GM12873 (cell line): Measurements from ENCODE around the gene ELMO1.

Experiments
- TF ChIP-seq, protein P1 (sequence below): IDR thresholded peaks from 2 replicates; pipeline ENCODE4 v1.5.1; 2012; ENCODE audit warnings: low read depth, mild to moderate bottlenecking, moderate library complexity, low read length, control low read depth; ENCODE audit not compliant: insufficient read depth; ENCODE audit errors: missing control alignments

Gene ELMO1

DNA sequence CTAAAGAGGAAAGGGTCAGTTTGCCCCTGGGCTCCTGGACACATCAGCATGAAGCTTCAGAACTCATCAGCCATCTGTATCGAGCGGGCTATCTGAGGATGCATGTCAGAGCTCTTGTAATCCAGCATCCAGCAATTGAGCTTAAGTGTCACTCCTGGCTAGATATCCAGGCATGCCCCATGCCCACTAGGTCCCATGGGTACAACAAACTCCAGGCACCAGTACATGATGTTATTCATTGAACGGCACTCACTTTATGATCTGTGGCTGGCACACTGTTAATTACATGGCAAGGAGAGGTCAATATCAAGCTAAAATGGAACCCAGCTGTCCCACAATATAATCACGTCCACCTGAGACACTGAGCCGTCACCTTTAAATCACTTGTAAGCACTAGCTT lies 274.2 kb downstream of the ELMO1 start:
- TF ChIP-seq, protein P1, sequence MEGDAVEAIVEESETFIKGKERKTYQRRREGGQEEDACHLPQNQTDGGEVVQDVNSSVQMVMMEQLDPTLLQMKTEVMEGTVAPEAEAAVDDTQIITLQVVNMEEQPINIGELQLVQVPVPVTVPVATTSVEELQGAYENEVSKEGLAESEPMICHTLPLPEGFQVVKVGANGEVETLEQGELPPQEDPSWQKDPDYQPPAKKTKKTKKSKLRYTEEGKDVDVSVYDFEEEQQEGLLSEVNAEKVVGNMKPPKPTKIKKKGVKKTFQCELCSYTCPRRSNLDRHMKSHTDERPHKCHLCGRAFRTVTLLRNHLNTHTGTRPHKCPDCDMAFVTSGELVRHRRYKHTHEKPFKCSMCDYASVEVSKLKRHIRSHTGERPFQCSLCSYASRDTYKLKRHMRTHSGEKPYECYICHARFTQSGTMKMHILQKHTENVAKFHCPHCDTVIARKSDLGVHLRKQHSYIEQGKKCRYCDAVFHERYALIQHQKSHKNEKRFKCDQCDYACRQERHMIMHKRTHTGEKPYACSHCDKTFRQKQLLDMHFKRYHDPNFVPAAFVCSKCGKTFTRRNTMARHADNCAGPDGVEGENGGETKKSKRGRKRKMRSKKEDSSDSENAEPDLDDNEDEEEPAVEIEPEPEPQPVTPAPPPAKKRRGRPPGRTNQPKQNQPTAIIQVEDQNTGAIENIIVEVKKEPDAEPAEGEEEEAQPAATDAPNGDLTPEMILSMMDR, result no peak

- TF ChIP-seq, protein P1, result no peak
Measured at GRCh38 chr7:37173670-37174069, 275.0 kb downstream of the ELMO1 start.

DNA sequence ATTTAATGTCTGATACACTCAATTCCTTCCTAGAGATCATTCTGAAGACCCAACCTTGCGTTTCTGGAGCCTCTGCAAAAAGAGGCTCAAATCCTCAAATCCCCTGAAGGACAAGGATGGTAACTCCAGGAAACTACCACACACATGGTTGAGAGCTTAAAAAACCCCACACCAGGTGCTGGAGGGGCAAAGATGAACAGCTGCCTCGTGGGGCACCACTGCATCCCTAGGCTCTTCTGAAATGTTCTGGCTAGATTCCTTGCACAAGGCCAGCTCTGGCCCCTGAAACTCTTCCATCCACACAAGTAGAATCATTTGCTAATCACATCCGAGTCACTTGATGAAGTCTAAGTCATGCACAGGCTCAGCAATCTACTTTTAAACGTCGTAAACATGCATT lies 286.6 kb downstream of the ELMO1 start:
- TF ChIP-seq, protein P1, result no peak

- TF ChIP-seq, protein P1, result no peak
Measured at GRCh38 chr7:37160656-37161055, 288.0 kb downstream of the ELMO1 start.

DNA sequence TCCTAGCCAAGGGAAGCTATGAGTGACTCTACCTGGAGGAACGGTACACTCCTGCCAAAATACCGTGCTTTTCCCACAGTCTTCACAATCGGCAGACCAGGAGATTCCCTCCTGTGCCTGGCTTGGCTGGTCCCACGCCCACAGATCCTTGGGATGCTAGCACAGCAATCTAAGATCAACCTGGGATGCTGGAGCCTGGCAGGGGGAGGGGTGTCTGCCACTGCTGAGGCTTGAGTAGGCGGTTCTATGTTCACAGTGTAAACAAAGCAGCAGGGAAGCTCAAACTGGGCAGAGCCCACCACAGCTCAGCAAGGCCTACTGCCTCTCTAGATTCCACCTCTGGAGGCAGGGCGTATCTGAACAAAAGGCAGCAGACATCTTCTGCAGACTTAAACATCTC lies 295.3 kb downstream of the ELMO1 start:
- TF ChIP-seq, protein P1, result no peak

- TF ChIP-seq, protein P1, result no peak
Measured at GRCh38 chr7:37151741-37152413, 296.8 kb downstream of the ELMO1 start.

- TF ChIP-seq, protein P1, result no peak
Measured at GRCh38 chr7:37150856-37151255, 297.8 kb downstream of the ELMO1 start.
